ENCODE data around the gene CYP4A22. TPM values are rescaled to one million over a fixed set of nuclear protein-coding genes. Genes with fewer than 3 reads are reported as not detected.
A peak's percentile ranks its signal among the peaks of the same experiment; 100 is the strongest.

Gene CYP4A22
- total and polyA plus RNA-seq, 2 of the 4 experiments (the other 2 are of a cell fraction), result not detected

- dilution Hi-C loops (cut with HindIII; ENCODE audit: low sequenced_read_pairs, unreplicated experiment) (no loop called here), intact Hi-C loops (cut with micrococcal nuclease) (loop anchor here (1.0 to 10.0 kb wide), 10 partner anchors 153 to 1315 kb away; partner anchors contain the start of gene CMPK1), in situ Hi-C loops (cut with MboI; ENCODE audit: low sequenced_read_pairs) (no loop called here)
- Histone ChIP-seq H2AK5ac (ENCODE audit: low read depth, low read length) (no peak overlapping the region), H4K20me1 (ENCODE audit: insufficient read depth, low read length) (no peaks in the 10 kb centered on the region), H2AFZ (replicated peaks; ENCODE audit: low read length, poor library complexity) (peak overlapping the region; percentile 91), H3K9me3 (ENCODE audit: control insufficient read depth, insufficient read depth, low read length) (no peaks in the 10 kb centered on the region), H3K18ac (ENCODE audit: low read depth, low read length) (no peak overlapping the region), H3K14ac (replicated peaks; ENCODE audit: low read depth, low read length) (no peak overlapping the region), H3K9me1 (ENCODE audit: insufficient read depth, low read length) (no peaks in the 10 kb centered on the region), H3K4me1 (ENCODE audit: control insufficient read depth, insufficient read depth, low read length) (no peaks in the 10 kb centered on the region), H3K4ac (ENCODE audit: low read depth, low read length) (peak overlapping the region; percentile 16; the same call in 1 of the 2 replicates), H3K79me1 (ENCODE audit: low read depth in 1 of 2, low read length in 2 of 2) (no peaks in the 10 kb centered on the region), H4K5ac (ENCODE audit: low read depth, low read length) (peak overlapping the region; percentile 62), H3K23ac (ENCODE audit: low read depth, low read length) (no peak overlapping the region; the same call in 1 of the 2 replicates), H3K4me2 (ENCODE audit: low read depth, low read length) (peak overlapping the region; percentile 88), H3K27ac (ENCODE audit: insufficient read depth, low read length) (no peak overlapping the region), H2BK15ac (ENCODE audit: low read depth, low read length) (no peak overlapping the region), H2BK5ac (ENCODE audit: low read depth, low read length, poor library complexity, severe bottlenecking) (no peak overlapping the region), H4K91ac (ENCODE audit: insufficient read depth, low read depth, low read length) (peak overlapping the region; percentile 19; the same call in 1 of the 2 replicates), H4K8ac (ENCODE audit: low read depth in 2 of 2, low read length in 2 of 2) (peak overlapping the region; percentile 86 to 91), H2BK20ac (ENCODE audit: low read depth, low read length) (no peak overlapping the region), H2BK120ac (ENCODE audit: low read depth, low read length) (no peak overlapping the region), H3K9ac (ENCODE audit: low read depth, low read length) (peak overlapping the region; percentile 19; the same call in 1 of the 2 replicates), H3K27me3 (ENCODE audit: control insufficient read depth, insufficient read depth, low read length) (no peaks in the 10 kb centered on the region; the same call in 1 of the 2 replicates), H3K56ac (ENCODE audit: extremely low read depth, insufficient read depth, low read length) (no peak overlapping the region), H2AK9ac (replicated peaks; ENCODE audit: low read depth, low read length, poor library complexity) (peak overlapping the region; percentile 52), H3K4me3 (ENCODE audit: insufficient read depth, low read depth, low read length) (peak overlapping the region; percentile 27), H3K36me3 (ENCODE audit: control insufficient read depth, insufficient read depth, low read length) (no peaks in the 10 kb centered on the region)
- TF ChIP-seq SMC3 (IDR thresholded peaks at IDR 0.05; ENCODE audit: low read depth, low read length) (peak; percentile 82), MAZ (IDR thresholded peaks at IDR 0.05; ENCODE audit: borderline replicate concordance, low read depth, low read length) (peak; percentile 40; the same call in 1 of the 2 replicates), FOS (IDR thresholded peaks at IDR 0.05; ENCODE audit: low read depth, low read length) (no peak), CTCF (conservative IDR thresholded peaks at IDR 0.05; ENCODE audit: low read depth, low read length) (peak; percentile 98), MXI1 (IDR thresholded peaks at IDR 0.05; ENCODE audit: borderline replicate concordance, low read depth, low read length) (no peak), CEBPB (IDR thresholded peaks at IDR 0.05; ENCODE audit: low read depth, low read length) (no peak), RFX5 (IDR thresholded peaks at IDR 0.05; ENCODE audit: low read depth, low read length) (no peak), ELK1 (IDR thresholded peaks at IDR 0.05; ENCODE audit: borderline replicate concordance, low read depth, low read length) (no peak), CHD1 (IDR thresholded peaks at IDR 0.05; ENCODE audit: low read depth, low read length) (no peak), RAD21 (IDR thresholded peaks at IDR 0.05; ENCODE audit: low read length) (peak; percentile 93), POLR2A (IDR thresholded peaks at IDR 0.05; ENCODE audit: low read depth, low read length) (no peak), NFE2L2 (IDR thresholded peaks at IDR 0.05; ENCODE audit: low read depth, low read length) (no peak)
- peak; percentile 91 for ATAC-seq (ENCODE audit: low read depth)
- peak; percentile 91 for DNase-seq
- no TSS peak for BruUV-seq (replicated peaks)
- ChIA-PET CTCF (interaction anchor here (0.6 to 1.8 kb wide), 20 partner anchors 11 to 547 kb away, joined by 3 to 14 read pairs (median 4); partner anchors contain the start of genes FOXD2 and PDZK1IP1), POLR2A (ENCODE audit: unreplicated experiment) (no interaction called here)
- WGBS, 2 experiments (ENCODE audit: extremely low coverage in 2 of 2, insufficient read length in 1 of 2), result 7% methylated on average over 18 of the region's 30 CpGs; no CpG with 5 or more reads in 1 of the 2 experiments
These were observed 42.1 kb downstream of the CYP4A22 start for GRCh38 chr1:47179017-47179987.
